Smooth muscle cell (in vitro differentiated cells): ENCODE data around the gene LRRN2. TPM values are rescaled to one million over a fixed set of nuclear protein-coding genes. Genes with fewer than 3 reads are reported as not detected.

Experiments
- DNase-seq: peaks from one replicate; lab custom pipeline; 2025; ENCODE audit not compliant: unreplicated experiment; lab: John Stamatoyannopoulos, UW
- H2AFZ ChIP-seq: fragments of 200-600 bp; sonication (generic); 2 replicates; pipeline ENCODE4 v1.6.0; 2016; ENCODE audit warnings: antibody characterized with exemption, low read depth, mild to moderate bottlenecking
- H3F3A ChIP-seq: fragments of 200-600 bp; sonication (generic); 2 replicates; pipeline ENCODE4 v1.6.0; 2017; ENCODE audit warnings: antibody characterized with exemption, low read depth
- H3K27ac ChIP-seq: fragments of 200-600 bp; sonication (generic); 2 replicates; pipeline ENCODE4 v1.5.1; 2016; ENCODE audit warnings: low read depth, mild to moderate bottlenecking
- H3K27me3 ChIP-seq: fragments of 200-600 bp; sonication (generic); 2 replicates; pipeline ENCODE4 v1.6.1; 2016; ENCODE audit warnings: low read depth, mild to moderate bottlenecking
- H3K36me3 ChIP-seq: fragments of 200-600 bp; sonication (generic); 2 replicates; pipeline ENCODE4 v1.5.1; 2016; ENCODE audit warnings: low read depth
- H3K4me1 ChIP-seq: fragments of 200-600 bp; sonication (generic); 2 replicates; pipeline ENCODE4 v1.5.1; 2016; ENCODE audit warnings: low read depth
- H3K4me2 ChIP-seq: fragments of 200-600 bp; sonication (generic); 2 replicates; pipeline ENCODE4 v1.6.0; 2016; ENCODE audit warnings: mild to moderate bottlenecking
- H3K4me3 ChIP-seq: fragments of 200-600 bp; sonication (generic); 2 replicates; pipeline ENCODE4 v1.5.1; 2016; ENCODE audit warnings: mild to moderate bottlenecking
- H3K79me2 ChIP-seq: fragments of 200-600 bp; sonication (generic); 2 replicates; pipeline ENCODE4 v1.6.0; 2016; ENCODE audit warnings: low read depth, mild to moderate bottlenecking
- H3K9ac ChIP-seq: fragments of 200-600 bp; sonication (generic); 2 replicates; pipeline ENCODE4 v1.6.0; 2016; ENCODE audit warnings: low read depth
- H3K9me3 ChIP-seq: fragments of 200-600 bp; sonication (generic); replicated peaks from 2 replicates; pipeline ENCODE4 v1.5.1; 2016; ENCODE audit warnings: low read depth
- H4K20me1 ChIP-seq: fragments of 200-600 bp; sonication (generic); 2 replicates; pipeline ENCODE4 v1.6.0; 2016; ENCODE audit warnings: low read depth
- CTCF ChIP-seq: fragments of 200-600 bp; sonication (generic); IDR thresholded peaks from 2 replicates; pipeline ENCODE4 v1.5.1; 2017; ENCODE audit warnings: borderline replicate concordance, mild to moderate bottlenecking, antibody characterized with exemption; ENCODE audit not compliant: insufficient read depth, poor library complexity, severe bottlenecking
- WGBS: methylation state at CpG from one replicate; pipeline ENCODE4 v1.1.7; 2016; ENCODE audit warnings: low lambda C conversion rate; 5-methylcytosine and 5-hydroxymethylcytosine counted together
- polyA plus RNA-seq: library from polyadenylated mRNA; unstranded; fragments of >200 nt; fragmentation: Nextera tagmentation; extraction: Ambion mirVana; gene quantifications from 2 replicates; pipeline ENCODE4 v1.2.1, GENCODE V29; 2016
- total RNA-seq: library from RNA; depleted of rRNA; stranded (reverse); fragments of >200 nt; gene quantifications from 2 replicates; pipeline ENCODE4 v1.2.3, GENCODE V29; 2014

Gene LRRN2
- total and polyA plus RNA-seq, 2 experiments from 2014 or later = 1.3 to 2.4 TPM

DNA sequence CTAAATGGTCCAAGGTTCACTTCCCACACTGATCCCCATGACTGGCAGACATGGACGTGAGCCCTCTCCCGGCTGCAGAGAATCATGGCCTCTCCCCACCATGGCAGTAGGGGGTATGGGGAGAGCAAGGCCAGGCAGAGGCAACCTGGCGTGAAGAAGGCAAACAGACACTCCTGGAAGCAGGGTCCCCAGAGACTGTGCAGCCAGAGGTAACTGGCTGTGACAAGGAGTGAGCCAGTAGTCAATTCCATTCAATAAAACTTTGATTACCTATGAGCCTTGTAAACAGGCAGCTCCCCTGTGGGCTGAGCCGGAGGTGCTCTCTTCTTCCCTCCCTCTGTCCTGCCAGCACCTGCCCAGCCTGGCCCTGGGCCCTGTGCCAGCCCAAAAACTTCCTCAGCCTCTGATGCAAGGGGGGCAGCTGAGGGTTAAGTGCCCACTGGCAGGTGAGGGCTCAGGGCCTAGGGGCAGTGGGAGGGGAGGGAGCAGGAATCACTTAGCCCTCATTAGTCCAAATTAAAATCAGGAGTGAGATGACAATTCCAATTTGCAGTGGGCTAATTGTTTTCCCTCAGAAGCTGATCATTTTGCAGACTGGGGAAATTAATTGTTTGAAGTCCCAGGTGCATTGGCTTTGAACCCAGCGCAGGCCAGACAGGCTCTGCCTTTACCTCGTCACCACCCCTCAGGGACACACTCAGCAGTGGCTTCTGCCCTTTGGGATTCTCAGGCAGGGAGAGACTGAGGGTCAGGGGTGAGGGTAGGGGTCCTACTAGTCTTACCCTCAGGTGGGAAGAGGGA, 35.6 kb downstream of the LRRN2 start:
- Histone ChIP-seq H3K9me3 (no peaks in the 10 kb centered on the region), H3K27ac (no peak overlapping the region), H3K4me2 (no peak overlapping the region), H3F3A (no peaks in the 10 kb centered on the region), H3K27me3 (peaks cover 30% of the 10 kb centered on the region), H4K20me1 (no peaks in the 10 kb centered on the region), H2AFZ (no peak overlapping the region), H3K9ac (no peak overlapping the region), H3K36me3 (no peaks in the 10 kb centered on the region), H3K4me3 (no peak overlapping the region), H3K79me2 (no peaks in the 10 kb centered on the region), H3K4me1 (peaks cover 8% of the 10 kb centered on the region)
- no peak for DNase-seq
- TF ChIP-seq CTCF = no peak
- 97% methylated on average over 6 of the region's 6 CpGs for WGBS

DNA sequence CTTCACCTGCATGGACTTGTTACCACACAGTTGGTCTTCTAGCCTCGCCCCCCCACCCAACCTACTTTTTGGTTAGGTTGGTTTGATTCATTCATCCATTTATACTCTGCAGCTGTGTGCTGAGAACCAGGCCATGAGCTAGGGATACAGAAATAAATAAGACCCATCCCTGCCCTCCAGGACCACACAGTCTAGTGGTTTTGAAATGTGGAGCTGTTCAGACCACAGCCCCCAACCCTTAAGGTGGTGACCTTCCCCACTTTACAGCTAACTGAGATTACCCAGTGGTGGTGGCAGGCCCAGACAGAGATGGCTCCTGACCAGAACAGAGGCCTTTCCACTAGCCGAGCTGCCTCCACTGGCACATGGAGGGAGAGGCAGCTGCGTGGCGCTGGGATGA, 37.0 kb downstream of the LRRN2 start:
- no peak for DNase-seq
- no peak for TF ChIP-seq CTCF
- Histone ChIP-seq H3K4me1 (peaks cover 8% of the 10 kb centered on the region), H3K79me2 (no peaks in the 10 kb centered on the region), H4K20me1 (no peaks in the 10 kb centered on the region), H3K9ac (no peak overlapping the region), H3K27me3 (peaks cover 30% of the 10 kb centered on the region), H3K27ac (no peak overlapping the region), H3K4me2 (no peak overlapping the region), H3K9me3 (no peaks in the 10 kb centered on the region), H3K36me3 (no peaks in the 10 kb centered on the region), H3K4me3 (no peak overlapping the region), H3F3A (no peaks in the 10 kb centered on the region), H2AFZ (no peak overlapping the region)
- 97% methylated on average over 4 of the region's 4 CpGs for WGBS

DNA sequence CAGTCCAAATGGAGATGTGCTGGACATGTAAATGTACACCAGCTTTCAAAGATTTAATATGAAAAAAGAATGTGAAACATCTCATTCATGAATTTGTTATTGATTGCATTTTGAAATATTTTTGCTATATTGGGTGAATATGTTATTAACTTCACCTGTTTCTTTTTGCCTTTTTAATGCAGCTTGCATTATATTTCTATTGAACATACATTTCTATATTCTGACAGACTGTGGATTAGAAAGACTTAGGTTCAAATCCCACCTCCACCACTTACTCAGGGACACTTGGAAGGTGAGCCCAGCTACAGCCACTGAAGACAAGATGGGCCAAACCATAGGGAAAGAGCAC, 37.8 kb downstream of the LRRN2 start:
- Histone ChIP-seq H3K79me2 (no peaks in the 10 kb centered on the region), H2AFZ (no peak overlapping the region), H3K27ac (no peak overlapping the region), H3K4me1 (peaks cover 8% of the 10 kb centered on the region), H4K20me1 (no peaks in the 10 kb centered on the region), H3K36me3 (no peaks in the 10 kb centered on the region), H3K9me3 (no peaks in the 10 kb centered on the region), H3K9ac (no peak overlapping the region), H3K27me3 (peaks cover 22% of the 10 kb centered on the region), H3F3A (no peaks in the 10 kb centered on the region), H3K4me2 (no peak overlapping the region), H3K4me3 (no peak overlapping the region)
- no peak for TF ChIP-seq CTCF
- DNase-seq = no peak
